Measurements from ENCODE around the gene C19orf85.

C19orf85 gene

DNA sequence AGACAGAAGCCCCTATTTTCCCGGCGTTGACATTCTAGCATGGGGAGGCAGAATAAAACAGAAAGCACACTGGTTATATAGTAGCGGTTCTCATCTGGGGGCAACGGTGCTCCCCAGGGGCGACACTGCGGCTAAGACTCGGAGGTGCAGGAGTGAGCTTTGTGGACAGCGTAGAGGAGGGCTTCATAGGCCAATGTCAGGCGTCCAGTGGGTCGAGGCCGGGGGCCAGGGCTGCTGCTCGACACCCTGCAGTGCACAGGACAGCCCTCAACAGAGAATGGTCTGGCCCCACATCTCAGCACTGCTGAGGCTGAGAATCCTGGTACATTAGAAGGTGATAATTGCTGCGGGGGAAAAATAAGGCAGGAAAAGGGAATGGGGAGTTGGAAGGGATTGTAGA is 13.4 kb upstream of the C19orf85 start:
- no peak for DNase-seq (ENCODE audit: low spot score)

DNA sequence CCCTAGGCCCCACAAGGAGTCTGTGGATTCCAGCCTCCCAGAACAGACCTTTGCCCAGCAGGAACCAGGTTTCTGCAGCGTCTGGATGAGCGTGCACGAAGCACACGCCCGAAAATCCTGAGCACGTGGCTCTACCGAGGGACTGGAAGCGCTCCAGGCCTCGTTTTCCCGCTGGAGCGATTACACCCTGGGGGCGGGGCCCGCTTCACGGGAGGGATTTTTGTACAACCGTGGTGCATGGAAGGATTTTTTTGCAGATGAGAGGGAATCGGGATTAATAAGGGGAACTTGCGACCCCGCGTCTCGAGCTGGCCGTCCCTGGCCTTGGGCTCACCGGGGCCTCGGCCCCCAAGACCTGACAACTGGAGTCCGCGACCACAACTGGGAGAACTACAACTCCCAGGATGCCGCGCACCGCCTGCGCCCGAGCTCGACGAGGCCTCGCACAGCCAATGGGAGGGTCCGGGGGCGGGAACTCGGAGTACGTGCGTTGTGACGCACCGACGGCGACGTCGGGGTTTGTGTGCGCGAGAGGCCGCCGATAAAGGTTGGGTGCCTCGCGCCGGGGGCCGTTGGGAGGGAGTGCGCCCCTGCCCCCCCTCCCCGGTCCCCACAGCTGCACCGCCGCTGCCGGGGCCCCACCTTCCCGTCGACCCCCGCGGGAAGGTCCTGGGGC is 11.7 kb upstream of the C19orf85 start, which contains the start of gene ZNF628:
ZNF628 (plus strand) TSS at position 518 of the 676 bp plus-strand sequence. CDS start 3,294 bp downstream, outside the sequence.
- DNase-seq (ENCODE audit: low spot score) = peak; percentile 97

DNA sequence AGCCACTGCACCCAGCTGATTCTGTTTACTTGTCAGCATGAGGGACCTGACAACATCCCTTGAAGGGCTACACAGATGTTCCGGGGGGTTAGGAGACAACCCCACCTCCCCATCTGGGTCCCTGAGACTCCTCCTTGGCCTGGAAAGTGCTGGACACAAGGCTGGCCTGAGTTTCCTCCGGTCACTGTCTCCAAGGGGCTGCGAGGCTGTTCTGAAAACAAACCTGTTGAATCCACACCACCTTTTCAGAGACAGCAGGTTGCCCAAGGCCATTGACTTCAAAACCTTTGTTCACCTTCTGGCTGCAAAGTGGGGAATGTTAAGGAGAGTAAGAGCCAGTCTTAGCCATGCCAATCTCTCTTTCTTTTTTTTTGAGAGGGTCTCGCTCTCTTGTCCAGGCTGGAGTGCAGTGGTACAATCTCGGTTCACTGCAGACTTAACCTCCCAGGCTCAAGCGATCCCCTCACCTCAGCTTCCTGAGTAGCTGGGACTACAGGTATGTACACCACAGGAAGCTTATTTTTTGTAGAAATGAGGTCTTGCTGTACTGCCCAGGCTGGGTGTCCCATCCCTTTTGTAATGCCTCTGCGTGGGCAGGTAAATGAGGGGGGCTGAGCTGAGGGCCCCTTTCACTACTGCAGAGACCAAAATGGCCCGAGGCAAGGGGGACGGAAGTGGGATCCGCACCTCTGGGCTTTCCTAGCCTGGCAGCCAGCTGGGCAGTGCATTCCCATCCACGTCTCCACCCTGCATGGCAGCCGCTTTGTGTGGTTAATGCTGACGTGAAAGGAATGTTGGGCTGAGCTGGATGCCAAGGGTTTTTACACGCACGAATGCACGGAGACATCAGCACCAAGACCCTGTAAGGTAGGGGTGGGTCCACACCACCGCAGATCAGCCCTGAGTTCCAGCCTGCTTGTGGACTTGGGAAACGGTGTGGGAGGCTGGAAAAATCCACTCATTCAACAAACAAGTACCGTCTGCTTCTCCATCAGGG is 10.0 kb upstream of the C19orf85 start:
- no peak for DNase-seq (ENCODE audit: low spot score)

DNA sequence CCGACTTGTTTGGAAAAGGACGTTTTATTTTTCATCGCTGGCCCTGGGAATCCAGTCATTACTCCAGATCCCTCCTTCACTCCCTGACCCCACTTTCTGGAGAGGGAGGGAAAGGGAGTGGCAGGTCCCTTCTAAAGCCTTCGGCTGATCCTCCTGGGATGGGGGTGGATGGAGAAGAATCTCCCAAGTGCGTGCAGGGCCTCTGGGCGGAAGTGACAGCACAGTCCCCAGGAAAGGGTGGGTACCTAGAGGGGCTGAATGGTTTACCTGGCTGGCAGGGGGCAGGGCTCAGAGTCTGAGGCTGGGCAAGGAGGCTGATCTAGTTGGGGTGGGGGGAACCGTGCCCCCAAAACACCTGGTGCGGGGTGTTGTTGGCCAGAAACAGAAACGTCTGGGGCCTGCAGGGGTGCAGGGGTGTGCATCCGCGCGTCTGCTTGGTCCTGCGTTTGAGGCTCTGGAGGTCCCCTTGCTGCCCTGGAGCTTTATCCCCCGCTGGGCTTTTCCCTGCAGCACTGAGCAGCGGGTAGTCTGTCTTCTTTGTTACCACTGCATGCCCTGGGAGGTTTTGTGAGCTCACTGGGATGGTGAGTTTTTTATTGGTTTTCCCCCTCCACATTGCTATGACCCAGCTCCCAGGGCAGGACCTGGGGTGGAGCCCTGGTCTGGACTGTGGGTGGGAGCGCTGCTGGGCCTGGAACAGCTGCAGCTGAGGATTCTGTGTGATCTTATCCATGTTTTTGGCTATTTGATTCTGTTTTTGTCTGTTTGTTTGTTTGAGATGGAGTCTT is 8.9 kb upstream of the C19orf85 start:
- DNase-seq (ENCODE audit: low spot score) = no peak

DNA sequence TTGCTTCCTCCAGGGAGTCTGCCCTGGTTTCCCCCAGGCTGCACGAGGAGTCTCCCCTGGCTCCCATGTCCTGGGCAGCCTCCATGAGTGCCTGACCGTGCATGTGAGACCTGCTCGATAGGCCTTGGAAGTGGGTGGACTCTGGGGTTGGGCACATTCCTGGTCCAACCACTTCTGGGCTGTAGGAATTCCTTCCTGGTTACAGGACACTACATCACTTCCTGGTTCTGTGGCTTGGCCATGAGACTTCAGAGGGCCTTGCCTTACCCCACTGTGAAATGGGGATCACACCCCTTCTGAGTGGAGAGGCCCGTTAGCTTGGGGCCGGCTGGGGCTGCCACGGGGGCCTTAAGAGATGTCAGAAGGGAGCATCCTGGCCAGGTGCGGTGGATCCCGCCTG is 7.9 kb upstream of the C19orf85 start:
- DNase-seq (ENCODE audit: low spot score) = peak; percentile 60

DNA sequence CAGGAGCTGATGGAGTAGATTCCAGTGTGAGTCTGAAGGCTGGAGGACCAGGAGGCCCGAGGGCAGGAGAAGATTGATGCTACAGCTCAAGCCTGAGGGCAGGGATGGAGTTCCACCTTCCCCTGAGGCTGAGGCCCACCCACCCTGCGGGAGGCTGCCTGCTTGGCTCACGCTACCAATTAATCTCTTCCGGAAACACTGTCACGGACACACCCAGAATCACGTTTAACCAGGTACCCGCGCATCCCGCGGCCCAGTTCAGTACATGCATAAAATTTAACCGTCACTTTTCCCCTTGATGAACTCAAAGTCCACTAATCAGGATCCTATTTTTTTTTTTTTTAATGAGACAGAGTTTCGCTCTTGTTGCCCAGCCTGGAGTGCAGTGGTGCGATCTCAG is 6.7 kb upstream of the C19orf85 start:
- DNase-seq (ENCODE audit: low spot score) = no peak

DNA sequence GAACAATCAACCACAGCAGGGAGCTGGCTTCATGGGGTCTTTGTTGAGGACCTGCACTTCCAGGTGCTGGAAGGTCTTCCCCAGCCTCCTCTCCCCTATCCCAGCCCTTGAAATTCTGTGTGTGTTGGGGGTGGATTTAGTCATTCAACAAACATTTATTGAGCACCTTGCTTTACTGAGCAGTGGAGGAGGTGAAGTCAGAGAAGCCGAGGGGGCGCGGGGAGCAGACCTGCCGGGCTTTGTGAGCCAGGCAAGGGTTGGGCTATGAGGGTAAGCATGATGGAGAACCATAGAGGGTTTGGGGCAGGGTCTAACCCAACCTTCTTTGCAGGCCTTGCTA is 3.5 kb upstream of the C19orf85 start:
- DNase-seq (ENCODE audit: low spot score) = no peak

DNA sequence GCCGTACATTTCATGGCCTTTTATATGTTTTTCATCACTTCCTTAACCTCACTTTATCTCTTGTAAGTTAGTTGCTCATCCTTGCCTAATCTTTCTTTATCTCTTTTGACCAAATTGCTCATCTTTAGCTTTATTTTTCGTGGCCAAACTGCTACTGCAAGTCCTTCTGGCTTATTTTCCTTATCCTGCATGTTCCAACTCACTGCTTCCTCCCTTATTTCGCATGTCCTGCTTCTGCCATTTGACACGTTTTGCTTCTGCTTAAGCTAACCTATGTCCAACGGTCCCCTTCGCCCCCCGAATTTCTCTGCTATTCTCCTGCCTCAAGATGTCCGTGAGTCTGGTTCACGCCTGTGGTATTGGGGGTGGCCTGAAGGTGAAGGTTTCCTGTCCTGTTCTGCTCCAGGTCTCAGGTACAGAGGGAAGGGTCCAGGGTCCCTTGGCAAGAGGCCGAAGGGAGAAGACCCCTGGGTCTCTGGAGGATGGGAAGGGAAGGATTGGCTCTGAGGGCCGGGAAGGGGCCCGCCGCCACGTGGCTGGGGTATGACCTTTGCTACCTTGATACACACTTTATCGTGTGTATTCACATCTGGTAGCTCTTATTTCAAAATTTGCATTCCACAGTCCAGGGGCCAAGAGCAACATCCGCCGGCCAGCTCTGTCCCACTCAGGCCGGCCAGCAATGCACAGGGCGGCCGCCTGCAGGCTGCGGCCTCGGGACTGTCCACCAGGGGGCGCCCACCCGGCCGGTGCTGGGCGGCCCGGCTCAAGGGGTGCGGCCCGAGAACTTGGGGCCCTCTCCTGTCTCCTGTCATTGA is 2.9 kb upstream of the C19orf85 start:
- peak; percentile 92 for DNase-seq (ENCODE audit: low spot score)

DNA sequence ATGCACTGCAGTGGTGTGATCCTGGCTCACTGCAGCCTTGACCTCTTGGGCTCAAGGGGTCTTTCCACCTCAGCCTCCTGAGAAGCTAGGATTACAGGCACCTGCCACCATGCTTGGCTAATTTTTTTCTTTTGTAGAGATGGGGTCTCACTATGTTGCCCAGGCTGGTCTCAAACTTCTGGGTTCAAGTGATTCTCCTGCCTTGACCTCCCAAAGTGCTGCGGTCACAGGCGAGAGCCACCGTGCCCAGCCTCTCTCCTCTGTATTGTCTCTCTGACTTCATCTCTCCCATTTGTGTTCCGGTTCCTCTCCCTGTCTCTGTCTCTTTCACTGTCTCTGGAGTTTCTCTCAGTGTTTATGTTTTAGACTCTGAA is 1.7 kb upstream of the C19orf85 start:
- no peak for DNase-seq (ENCODE audit: low spot score)

DNA sequence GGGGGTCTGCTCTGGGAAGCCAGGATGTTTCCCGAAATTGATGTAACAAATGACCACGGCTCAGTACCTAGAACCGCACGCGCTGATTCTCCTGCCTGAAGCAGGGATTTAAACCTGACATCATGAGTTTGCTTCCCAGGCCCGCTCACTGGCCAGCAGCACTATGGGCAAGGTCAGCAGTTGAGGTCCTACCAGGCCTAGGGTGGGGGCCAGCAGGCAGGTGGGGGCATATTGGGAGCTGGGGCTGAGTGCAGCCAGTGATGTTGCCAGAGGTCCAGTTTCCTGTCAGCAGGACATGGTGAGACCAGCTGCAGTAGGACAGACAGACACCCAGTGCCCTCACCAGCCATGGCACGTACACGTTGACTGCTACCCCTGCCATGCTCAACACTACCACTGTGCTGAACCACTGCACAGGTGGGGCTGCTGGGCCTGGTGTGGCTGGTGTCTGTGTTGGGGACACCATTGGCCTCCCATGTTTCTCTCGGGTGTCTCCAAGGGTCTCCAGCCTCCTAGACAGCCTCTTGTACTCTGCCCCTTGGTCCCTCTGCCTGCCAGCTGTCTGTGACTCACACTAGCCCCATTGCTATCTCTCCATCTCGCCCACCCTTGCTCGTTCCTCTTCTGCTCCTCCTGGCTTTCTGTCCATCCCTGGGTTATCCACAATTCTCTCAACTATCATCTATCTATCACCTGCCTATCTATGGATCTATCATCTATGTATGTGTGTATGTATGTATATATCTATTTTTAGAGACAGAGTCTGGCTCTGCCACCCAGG is 1.1 kb upstream of the C19orf85 start:
- DNase-seq (ENCODE audit: low spot score) = no peak

DNA sequence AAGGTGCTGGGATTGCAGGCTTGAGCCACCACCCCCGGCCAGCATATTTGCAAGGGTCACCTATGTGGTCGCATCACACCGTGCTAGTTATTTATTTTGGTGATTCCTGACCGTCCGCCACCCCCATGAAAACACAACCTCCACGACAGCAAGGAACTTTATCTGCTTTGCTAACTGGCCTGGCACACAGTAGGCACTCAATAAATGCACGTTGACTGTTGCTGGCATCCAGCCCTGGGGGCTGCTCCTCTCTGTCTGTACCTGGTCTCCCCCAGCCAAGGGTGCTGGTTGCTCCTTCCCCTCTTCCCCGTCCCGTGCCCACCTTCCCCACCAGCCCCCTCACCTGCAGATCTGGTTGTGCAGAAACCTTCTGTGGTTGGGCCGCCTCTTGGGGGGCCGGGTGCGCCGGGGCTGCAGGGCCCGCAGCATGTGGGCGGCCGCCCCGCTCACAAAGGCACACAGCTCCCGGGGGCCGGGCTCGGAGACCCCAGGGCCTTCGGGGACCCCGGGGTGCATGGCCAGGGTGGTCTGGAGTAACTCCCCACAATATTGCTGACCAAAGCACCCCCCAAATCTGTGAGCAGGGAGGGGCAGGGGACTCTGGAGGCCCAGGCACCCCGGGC is 401 bp downstream of the C19orf85 start:
- DNase-seq (ENCODE audit: low spot score) = no peak

DNA sequence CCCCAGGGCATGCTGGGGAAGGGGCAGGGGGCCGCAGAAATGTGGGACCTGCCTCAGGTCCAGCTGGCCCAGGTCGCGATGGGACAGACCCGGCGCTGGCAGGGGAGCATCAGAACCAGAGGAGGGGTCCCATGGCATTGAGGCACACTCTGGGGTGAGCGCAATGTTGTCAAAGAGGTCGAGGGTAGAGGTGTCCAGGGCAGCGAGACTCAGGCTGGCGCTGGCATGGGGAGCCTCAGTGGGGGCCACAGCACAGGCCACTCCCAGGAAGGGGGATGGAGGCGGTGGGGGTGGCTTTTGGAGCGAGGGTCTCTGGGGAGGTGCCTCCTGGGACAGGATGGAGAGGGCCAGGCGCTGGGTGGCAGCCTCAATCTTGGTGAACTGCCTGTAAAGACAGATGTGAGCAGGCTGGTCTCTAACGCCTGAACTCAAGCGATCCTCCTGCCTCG is 944 bp downstream of the C19orf85 start:
- DNase-seq (ENCODE audit: low spot score) = no peak

DNA sequence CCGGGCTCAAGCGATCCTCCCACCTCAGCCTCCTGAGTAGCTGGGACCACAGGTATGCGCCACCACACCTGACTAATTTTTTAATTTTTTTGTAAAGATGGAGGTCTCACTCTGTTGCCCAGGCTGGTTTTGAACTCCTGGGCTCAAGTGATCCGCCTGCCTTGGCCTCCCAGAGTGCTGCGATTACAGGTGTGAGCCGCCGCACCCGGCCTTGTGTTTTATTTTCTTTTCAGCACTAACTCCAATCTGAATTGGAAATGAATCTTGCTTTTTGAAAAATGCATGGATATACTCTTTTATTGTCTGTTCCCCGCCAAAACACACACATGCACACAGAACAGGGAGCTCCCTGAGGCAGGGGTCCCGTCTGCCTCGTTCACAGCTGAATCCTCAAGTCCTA is 1.8 kb downstream of the C19orf85 start:
- DNase-seq (ENCODE audit: low spot score) = no peak

DNA sequence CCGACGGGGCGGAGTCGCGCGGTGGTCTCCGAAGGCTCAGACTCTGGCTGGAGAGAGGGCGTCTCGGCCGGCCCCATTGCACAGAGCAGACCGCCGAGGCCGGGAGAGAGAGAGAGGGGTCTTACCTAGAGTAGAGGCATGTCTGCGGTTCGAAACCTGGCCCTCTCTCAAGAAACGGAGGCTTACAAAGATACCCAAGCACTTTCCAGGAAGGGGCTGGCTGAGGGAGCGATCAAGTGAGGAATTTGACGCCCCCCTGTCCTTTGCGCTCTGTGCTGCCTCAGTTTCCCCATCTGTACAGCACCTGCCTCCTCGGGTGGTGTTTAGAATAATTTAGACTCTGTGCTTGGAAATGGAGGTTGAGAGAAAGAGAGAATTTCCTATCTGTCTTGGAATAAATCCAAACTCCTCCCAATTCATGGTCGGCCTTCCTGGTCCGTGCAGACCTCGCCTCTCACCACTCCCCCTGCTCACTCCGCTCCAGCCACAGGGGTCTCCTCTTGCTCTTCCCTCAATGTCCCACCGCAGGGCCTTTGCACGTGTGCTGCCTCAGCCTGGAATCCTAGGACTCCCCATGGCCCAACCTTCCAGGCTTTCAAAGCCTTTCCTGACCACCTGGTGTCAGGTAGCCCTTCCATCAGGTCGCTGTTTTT is 2.5 kb downstream of the C19orf85 start:
- DNase-seq (ENCODE audit: low spot score) = peak; percentile 50

DNA sequence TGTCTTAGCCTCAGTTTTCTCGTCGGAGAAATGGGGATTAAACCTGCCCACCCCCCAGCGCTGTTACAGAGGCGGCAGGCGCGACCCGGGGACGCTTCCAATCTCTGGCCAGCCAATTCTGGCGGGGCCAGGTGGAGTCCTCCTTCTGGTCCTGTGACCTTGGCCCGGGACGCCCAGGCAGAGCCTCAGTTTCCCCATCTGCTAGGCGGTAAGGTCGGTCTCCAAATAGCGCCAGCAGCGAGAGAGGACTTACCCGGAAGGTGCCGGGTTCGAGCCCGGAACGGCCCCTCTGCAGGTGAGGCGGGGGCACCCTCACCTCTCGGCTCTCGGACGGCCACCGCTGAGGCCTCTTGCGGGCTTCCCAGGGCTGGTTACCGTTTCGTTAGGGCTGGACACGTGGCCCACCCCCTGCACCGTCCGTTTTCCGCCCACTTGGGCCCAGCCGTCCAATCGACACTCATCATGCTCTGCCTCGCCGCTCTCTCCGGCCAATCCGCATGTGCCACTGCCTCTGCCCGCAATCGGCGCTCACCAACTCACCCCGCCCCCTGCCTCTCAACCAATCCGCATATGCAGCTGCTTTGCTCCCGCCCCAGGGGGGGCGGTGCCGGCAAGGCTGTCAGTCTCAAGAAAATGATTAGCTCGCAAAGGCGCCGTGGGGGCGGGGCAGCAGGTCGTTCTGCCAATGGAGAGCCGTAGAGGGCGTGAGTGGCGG is 3.1 kb downstream of the C19orf85 start, which contains the start of gene ISOC2:
ISOC2 (minus strand) TSS at position 384 of the 715 bp plus-strand sequence. CDS start 5,156 bp downstream, outside the sequence.
- peak; percentile 99 for DNase-seq (ENCODE audit: low spot score)

DNA sequence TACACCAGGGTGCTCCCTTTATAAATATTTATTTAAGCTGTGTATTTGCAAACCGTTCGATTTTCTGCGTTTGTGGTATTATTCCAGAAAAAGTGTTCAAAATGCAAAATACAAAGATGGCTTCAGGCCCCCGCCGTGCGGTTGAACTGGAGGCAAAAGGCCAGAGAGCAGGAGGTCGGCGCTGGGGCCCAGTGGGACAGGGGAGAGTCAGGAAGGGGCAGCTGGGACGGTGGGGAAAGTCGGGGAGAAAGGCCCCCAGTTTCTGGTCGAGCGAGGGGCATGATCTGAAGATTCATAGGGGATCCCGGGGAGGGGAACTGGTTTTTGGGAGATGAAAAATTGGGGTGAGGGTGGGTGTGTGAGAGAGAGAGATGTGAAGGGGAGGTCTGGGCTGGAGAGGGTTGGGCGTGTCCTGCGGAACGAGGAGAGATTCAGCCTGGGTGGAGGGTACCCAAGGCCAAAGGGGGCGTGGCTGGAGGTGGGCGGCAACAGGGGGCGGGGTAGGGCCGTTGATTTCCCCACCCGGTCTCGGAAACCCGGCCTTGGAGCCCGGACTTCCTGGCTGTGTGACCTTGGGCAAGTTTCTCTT is 3.8 kb downstream of the C19orf85 start:
- peak; percentile 94 for DNase-seq (ENCODE audit: low spot score)

DNA sequence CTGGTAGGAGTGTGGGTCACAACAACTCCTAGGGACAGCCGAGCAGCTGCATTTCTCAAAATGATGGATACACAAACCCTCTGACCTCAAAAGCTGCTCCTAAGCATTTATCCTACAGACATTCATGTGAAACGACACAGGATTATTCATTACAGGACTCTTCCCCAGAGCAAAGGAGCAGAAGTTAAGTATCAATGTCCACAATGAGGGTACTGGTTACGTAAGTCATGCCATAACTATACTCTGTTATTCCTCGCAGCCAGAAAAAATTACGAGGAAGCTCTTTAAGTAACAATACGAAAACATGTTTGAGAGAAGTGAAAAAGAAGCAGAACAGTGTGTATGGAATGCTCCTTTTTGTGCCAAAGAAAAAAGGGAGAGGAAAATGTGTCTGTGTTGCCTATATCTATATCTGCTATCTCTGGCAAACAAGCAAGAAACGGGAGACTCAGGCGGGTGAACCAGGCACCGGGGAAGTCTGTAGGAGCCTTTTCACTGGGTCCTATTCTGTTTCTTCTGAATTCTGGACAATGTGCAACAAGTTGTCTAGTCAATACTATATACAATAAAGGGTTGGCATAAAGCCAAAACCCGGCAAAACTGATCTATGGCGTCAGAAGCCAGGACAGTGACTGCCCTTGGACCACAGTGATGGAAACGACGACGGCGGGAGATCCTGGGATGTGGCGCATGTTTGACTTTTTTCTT is 4.4 kb downstream of the C19orf85 start:
- no peak for DNase-seq (ENCODE audit: low spot score)

DNA sequence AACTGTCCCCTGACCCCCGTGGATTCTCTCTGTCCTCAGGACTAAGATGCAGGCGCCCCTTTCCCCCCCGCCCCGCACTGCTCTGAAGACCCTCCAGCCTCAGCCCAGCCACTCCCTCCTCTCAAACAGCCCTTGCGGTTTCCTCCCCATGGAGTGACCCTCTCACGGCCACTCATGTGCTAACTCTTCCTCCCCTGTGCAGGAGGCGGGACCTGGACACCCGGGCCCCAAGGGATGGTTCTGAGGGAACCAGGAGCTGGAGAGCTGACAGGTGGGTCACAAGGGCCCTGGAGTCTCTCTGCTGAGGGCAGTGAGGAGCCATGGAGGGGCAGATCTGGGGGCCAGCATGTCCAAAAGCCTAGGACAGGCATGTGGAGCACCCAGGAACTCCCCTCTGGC is 5.0 kb downstream of the C19orf85 start:
- no peak for DNase-seq (ENCODE audit: low spot score)

Measured in AG20443 (cell line).